Measurements from ENCODE around the gene DNAH10.

DNA sequence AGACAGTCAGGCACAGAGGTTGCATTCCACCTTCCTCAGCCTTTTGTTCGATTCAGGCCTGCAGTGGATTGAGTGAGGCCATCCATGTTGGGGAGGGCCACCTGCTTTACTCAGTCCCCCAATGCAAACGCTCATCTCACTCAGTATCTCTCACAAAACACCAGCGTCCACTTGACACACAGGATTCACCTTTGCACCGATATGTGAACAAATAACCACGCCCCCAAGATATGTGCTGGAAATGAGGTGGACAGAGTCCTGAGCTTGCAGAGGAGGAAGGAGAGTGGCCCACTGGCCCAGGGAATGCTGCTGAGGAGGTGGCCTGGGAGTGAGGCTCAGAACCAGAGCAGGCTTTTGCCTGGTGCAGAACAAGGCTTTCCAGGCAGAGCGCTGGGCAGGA is 60.7 kb downstream of the DNAH10 start:
- TF ChIP-seq HMGXB4 (CRISPR knock-in tag; IDR thresholded peaks at IDR 0.05; ENCODE audit: borderline replicate concordance) (no peak), CTCF (IDR thresholded peaks at IDR 0.05) (no peak)
